HCT116 (cell line): ENCODE data around the gene EBLN2.

Source experiments
- CTCF ChIP-seq, 3 experiments: fragments of 200-600 bp in 1 of 3; sonication (generic) in 1 of 3; IDR thresholded peaks in 2 of 3; conservative IDR thresholded peaks in 1 of 3; 2 replicates each; pipeline ENCODE4 v1.5.1; 2012 to 2017; ENCODE audit warnings: low read depth in 2 of 3, low read length in 2 of 3, antibody characterized with exemption in 1 of 3, borderline replicate concordance in 1 of 3, control low read depth in 1 of 3, mild to moderate bottlenecking in 1 of 3, mixed read lengths in 1 of 3, mixed run types in 1 of 3, moderate library complexity in 1 of 3; ENCODE audit not compliant: insufficient read depth in 1 of 3
- EZH2 ChIP-seq: fragments of 200-600 bp; sonication (generic); IDR thresholded peaks from 2 replicates; pipeline ENCODE4 v1.6.1; 2017; ENCODE audit warnings: antibody characterized with exemption, mixed run types
- EZH2phosphoT487 ChIP-seq: fragments of 200-600 bp; IDR thresholded peaks from 2 replicates; pipeline ENCODE4 v1.6.1; 2018; ENCODE audit warnings: antibody characterized with exemption, borderline replicate concordance
- POLR2AphosphoS5 ChIP-seq: IDR thresholded peaks from 2 replicates; pipeline ENCODE4 v1.6.1; 2011; ENCODE audit warnings: mild to moderate bottlenecking, low read depth, low read length, moderate library complexity
- TCF7L2 ChIP-seq: IDR thresholded peaks from 2 replicates; pipeline ENCODE4 v1.7.0; 2011; ENCODE audit warnings: borderline replicate concordance, inconsistent platforms; ENCODE audit not compliant: insufficient read depth, insufficient read length; ENCODE audit errors: extremely low read depth
- YY1 ChIP-seq: IDR thresholded peaks from 2 replicates; pipeline ENCODE4 v1.6.1; 2011; ENCODE audit warnings: low read length, low read depth, moderate library complexity, mild to moderate bottlenecking; ENCODE audit not compliant: insufficient replicate concordance; ENCODE audit errors: extremely low read depth
- ZNF274 ChIP-seq: fragments of 200-500 bp; sonication (Bioruptor generic); IDR thresholded peaks from 2 replicates; pipeline ENCODE4 v1.6.1; 2014; ENCODE audit warnings: mild to moderate bottlenecking, low read depth, low read length, inconsistent platforms

- TF ChIP-seq YY1 (no peak), EZH2 (no peak), EZH2phosphoT487 (no peak), CTCF (IDR thresholded peaks at IDR 0.05 in 2 of 3, conservative IDR thresholded peaks at IDR 0.05 in 1 of 3; ENCODE audit: borderline replicate concordance in 1 of 3, insufficient read depth in 1 of 3, low read depth in 2 of 3, low read length in 2 of 3) (no peak), ZNF274 (no peak), TCF7L2 (no peak), POLR2AphosphoS5 (no peak)
Observed at GRCh38 chr3:73072634-73073033, 11.2 kb downstream of the EBLN2 start.
